Osteocyte (in vitro differentiated cells): ENCODE measurements around the gene PRKCE. TPM values are rescaled to one million over a fixed set of nuclear protein-coding genes. Genes with fewer than 3 reads are reported as not detected.

Experiments used
- DNase-seq: peaks from one replicate; pipeline ENCODE4 v3.0.0; 2021; ENCODE audit warnings: mixed read lengths; ENCODE audit not compliant: unreplicated experiment; ENCODE audit errors: extremely low spot score
- H3K27ac Mint-ChIP-seq: one replicate; pipeline ENCODE4 v1.8.0; 2021; ENCODE audit warnings: mild to moderate bottlenecking, mixed read lengths; ENCODE audit not compliant: unreplicated experiment
- H3K27me3 Mint-ChIP-seq: one replicate; pipeline ENCODE4 v1.8.0; 2021; ENCODE audit warnings: mixed read lengths; ENCODE audit not compliant: unreplicated experiment
- H3K36me3 Mint-ChIP-seq: one replicate; pipeline ENCODE4 v1.8.0; 2021; ENCODE audit warnings: mixed read lengths; ENCODE audit not compliant: unreplicated experiment
- H3K4me1 Mint-ChIP-seq: one replicate; pipeline ENCODE4 v1.8.0; 2021; ENCODE audit warnings: mixed read lengths; ENCODE audit not compliant: unreplicated experiment
- H3K4me3 Mint-ChIP-seq: one replicate; pipeline ENCODE4 v1.8.0; 2021; ENCODE audit warnings: mild to moderate bottlenecking, moderate library complexity, mixed read lengths; ENCODE audit not compliant: unreplicated experiment
- H3K9me3 Mint-ChIP-seq: one replicate; pipeline ENCODE4 v1.8.0; 2021; ENCODE audit warnings: mixed read lengths; ENCODE audit not compliant: unreplicated experiment
- total RNA-seq: library from RNA; stranded (reverse); gene quantifications from 2 replicates; pipeline ENCODE4 v1.2.1, GENCODE V29; 2021
- TF ChIP-seq, protein P1 (sequence below): fragments of 200-600 bp; sonication (generic); IDR thresholded peaks from 2 replicates; pipeline ENCODE4 v1.5.0; 2021; ENCODE audit warnings: antibody characterized with exemption, mild to moderate bottlenecking, moderate library complexity

Gene PRKCE
- total RNA-seq, 1 donor from 2014 or later = 13.8 TPM

DNA sequence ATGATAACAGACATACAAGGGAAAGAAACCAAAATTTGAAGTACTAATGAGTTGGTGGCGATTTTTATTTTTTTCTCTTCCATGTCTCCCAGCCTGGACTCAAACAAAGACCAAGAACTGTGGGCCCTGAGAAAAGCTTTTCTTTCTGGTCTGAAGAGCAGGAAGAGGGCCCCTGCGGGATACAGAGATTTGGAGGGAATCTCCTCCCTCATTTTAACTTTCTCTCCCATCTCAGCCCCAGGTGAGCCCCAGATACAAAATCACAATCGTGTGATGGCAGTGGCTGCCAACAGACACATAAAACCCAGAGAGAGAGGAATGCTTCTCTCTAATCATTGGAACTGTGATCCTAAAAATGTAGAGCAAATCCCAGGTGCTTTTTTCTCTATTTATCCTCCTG, 19.5 kb upstream of the PRKCE start:
- TF ChIP-seq, protein P1, sequence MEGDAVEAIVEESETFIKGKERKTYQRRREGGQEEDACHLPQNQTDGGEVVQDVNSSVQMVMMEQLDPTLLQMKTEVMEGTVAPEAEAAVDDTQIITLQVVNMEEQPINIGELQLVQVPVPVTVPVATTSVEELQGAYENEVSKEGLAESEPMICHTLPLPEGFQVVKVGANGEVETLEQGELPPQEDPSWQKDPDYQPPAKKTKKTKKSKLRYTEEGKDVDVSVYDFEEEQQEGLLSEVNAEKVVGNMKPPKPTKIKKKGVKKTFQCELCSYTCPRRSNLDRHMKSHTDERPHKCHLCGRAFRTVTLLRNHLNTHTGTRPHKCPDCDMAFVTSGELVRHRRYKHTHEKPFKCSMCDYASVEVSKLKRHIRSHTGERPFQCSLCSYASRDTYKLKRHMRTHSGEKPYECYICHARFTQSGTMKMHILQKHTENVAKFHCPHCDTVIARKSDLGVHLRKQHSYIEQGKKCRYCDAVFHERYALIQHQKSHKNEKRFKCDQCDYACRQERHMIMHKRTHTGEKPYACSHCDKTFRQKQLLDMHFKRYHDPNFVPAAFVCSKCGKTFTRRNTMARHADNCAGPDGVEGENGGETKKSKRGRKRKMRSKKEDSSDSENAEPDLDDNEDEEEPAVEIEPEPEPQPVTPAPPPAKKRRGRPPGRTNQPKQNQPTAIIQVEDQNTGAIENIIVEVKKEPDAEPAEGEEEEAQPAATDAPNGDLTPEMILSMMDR = no peak
- H3K4me1 Mint-ChIP-seq = no peaks in the 10 kb centered on the region
- no peak overlapping the region for H3K4me3 Mint-ChIP-seq
- H3K27ac Mint-ChIP-seq = no peak overlapping the region
- no peak for DNase-seq
- H3K27me3 Mint-ChIP-seq = peaks cover 66% of the 10 kb centered on the region
- H3K36me3 Mint-ChIP-seq = no peaks in the 10 kb centered on the region
- H3K9me3 Mint-ChIP-seq = no peaks in the 10 kb centered on the region

DNA sequence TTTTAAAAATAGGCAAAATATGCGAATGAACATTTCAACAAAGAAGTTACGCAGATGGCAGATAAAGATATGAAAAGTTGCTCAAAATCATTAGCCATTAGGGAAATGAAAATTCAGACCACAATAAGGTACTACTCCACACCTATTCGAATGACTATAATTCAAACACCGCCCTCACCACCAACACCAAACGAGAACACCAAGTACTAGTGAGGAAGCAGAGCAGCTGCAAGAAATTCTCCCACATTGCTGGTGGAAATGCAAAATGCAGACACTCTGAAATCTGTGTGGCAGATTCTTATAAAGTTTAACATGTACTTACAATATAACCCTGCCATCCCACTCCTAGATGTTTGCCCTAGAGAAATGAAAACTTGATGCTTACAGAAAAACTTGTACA, 17.3 kb upstream of the PRKCE start:
- Mint-ChIP-seq H3K4me3 (no peak overlapping the region), H3K27me3 (peaks cover 80% of the 10 kb centered on the region), H3K36me3 (no peaks in the 10 kb centered on the region), H3K4me1 (peaks cover 7% of the 10 kb centered on the region), H3K27ac (no peak overlapping the region), H3K9me3 (no peaks in the 10 kb centered on the region)
- TF ChIP-seq, protein P1 = no peak
- DNase-seq = no peak

DNA sequence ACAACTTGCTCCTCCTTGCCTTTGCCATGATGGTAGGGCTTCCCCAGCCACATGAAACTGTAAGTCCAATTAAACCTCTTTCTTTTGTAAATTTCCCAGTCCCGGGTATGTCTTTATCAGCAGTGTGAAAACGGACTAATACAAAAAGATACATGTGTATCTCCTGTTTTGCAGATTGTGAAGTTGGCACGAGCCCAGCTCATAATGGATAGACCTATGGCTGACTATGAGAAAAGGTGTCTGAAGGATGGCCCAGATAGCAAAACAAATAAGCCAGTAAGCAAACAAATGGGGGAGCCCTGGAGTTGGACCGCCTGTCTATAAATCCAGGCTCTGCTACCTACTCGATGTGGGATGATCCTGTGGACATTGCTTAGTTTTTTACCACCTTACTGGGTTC, 15.5 kb upstream of the PRKCE start:
- TF ChIP-seq, protein P1 = no peak
- H3K9me3 Mint-ChIP-seq = no peaks in the 10 kb centered on the region
- H3K36me3 Mint-ChIP-seq = no peaks in the 10 kb centered on the region
- no peak overlapping the region for H3K4me3 Mint-ChIP-seq
- H3K4me1 Mint-ChIP-seq = peaks cover 7% of the 10 kb centered on the region
- H3K27ac Mint-ChIP-seq = no peak overlapping the region
- H3K27me3 Mint-ChIP-seq = peaks cover 82% of the 10 kb centered on the region
- DNase-seq = no peak

- peaks cover 7% of the 10 kb centered on the region for H3K4me1 Mint-ChIP-seq
- H3K36me3 Mint-ChIP-seq = no peaks in the 10 kb centered on the region
- peaks cover 81% of the 10 kb centered on the region for H3K27me3 Mint-ChIP-seq
- TF ChIP-seq, protein P1 = no peak
- no peak overlapping the region for H3K4me3 Mint-ChIP-seq
- no peak overlapping the region for H3K27ac Mint-ChIP-seq
- H3K9me3 Mint-ChIP-seq = no peaks in the 10 kb centered on the region
- no peak for DNase-seq
Measured at GRCh38 chr2:45637440-45637839, 14.0 kb upstream of the PRKCE start.

DNA sequence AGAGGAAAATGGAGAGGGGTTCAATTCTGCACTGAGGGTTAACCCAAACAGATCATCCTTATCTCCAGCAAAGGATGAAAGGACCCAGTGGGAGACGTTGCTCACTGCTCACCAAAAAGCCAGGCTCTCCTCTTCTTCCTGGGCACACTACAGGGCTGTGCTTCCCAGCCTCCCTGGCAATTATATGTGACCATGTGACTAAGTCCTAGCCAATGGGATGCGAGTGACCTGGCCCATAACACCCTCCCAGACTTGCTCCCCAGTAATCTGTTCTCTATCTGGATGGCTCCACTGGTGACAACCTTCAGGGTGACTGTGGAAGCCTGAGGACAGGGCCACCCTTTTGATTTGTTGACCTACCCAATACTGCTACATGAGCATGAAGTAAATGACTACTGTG, 10.9 kb upstream of the PRKCE start:
- Mint-ChIP-seq H3K4me3 (no peak overlapping the region), H3K27me3 (peaks cover 58% of the 10 kb centered on the region), H3K4me1 (peaks cover 17% of the 10 kb centered on the region), H3K27ac (no peak overlapping the region), H3K36me3 (no peaks in the 10 kb centered on the region), H3K9me3 (no peaks in the 10 kb centered on the region)
- TF ChIP-seq, protein P1 = no peak
- DNase-seq = no peak
